HFF-Myc (cell line): ENCODE measurements around the gene BCORL1.

ENCODE experiments used
- DNase-seq: peaks from one replicate; pipeline ENCODE4 v3.0.0-alpha.2; 2011; ENCODE audit warnings: low read depth; ENCODE audit errors: extremely low read depth
- H3K4me3 ChIP-seq: replicated peaks from 2 replicates; pipeline ENCODE4 v1.5.1; 2011; ENCODE audit warnings: low read depth, mild to moderate bottlenecking, control low read depth, low read length
- TF ChIP-seq, protein P1 (sequence below): IDR thresholded peaks from 2 replicates; pipeline ENCODE4 v1.5.1; 2012; ENCODE audit warnings: mild to moderate bottlenecking, low read depth, low read length, control low read depth; ENCODE audit errors: missing control alignments

Gene BCORL1

DNA sequence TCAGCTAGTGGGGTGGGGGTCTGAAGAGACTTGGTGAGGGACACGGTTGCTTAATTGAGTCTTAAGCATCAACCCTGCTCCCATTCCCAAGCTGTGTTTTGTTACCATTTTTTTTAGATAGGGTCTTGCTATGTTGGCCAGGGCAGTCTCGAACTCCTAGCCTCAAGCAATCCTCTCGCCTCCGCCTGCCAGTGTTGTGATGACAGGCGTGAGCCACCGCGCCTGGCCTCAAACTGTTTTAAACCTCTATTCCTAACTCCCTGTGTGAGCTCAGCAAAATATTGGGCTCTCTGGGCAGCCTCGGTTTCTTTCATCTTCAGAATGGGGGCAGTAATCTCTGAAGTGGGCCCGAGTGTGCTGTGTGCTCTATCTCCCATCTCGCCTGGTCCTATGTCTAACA, 26.3 kb upstream of the BCORL1 start:
- no peak for DNase-seq
- H3K4me3 ChIP-seq = no peak overlapping the region
- TF ChIP-seq, protein P1, sequence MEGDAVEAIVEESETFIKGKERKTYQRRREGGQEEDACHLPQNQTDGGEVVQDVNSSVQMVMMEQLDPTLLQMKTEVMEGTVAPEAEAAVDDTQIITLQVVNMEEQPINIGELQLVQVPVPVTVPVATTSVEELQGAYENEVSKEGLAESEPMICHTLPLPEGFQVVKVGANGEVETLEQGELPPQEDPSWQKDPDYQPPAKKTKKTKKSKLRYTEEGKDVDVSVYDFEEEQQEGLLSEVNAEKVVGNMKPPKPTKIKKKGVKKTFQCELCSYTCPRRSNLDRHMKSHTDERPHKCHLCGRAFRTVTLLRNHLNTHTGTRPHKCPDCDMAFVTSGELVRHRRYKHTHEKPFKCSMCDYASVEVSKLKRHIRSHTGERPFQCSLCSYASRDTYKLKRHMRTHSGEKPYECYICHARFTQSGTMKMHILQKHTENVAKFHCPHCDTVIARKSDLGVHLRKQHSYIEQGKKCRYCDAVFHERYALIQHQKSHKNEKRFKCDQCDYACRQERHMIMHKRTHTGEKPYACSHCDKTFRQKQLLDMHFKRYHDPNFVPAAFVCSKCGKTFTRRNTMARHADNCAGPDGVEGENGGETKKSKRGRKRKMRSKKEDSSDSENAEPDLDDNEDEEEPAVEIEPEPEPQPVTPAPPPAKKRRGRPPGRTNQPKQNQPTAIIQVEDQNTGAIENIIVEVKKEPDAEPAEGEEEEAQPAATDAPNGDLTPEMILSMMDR = no peak

DNA sequence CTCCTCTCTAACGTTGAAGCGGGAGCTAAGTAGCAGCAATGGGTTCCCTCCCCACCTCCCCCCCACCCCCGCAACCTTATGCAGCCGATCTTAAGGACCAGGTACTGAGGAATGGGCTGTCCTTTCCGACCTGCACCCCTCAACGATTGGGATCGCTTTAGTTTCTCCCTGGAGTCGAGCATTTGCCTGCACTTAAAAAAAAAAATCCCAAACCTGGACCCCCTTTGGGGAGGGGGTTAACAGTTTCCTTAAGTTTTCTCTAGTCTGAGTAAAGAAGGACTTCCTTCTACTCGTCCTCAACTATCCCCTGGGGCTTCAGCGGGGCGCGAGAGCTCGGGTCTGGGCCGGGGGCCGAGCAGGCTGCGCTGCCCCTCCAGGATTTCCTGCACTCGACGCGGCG, 25.7 kb upstream of the BCORL1 start:
- H3K4me3 ChIP-seq = no peak overlapping the region; the same call in 1 of the 2 replicates
- TF ChIP-seq, protein P1 = no peak
- DNase-seq = no peak

DNA sequence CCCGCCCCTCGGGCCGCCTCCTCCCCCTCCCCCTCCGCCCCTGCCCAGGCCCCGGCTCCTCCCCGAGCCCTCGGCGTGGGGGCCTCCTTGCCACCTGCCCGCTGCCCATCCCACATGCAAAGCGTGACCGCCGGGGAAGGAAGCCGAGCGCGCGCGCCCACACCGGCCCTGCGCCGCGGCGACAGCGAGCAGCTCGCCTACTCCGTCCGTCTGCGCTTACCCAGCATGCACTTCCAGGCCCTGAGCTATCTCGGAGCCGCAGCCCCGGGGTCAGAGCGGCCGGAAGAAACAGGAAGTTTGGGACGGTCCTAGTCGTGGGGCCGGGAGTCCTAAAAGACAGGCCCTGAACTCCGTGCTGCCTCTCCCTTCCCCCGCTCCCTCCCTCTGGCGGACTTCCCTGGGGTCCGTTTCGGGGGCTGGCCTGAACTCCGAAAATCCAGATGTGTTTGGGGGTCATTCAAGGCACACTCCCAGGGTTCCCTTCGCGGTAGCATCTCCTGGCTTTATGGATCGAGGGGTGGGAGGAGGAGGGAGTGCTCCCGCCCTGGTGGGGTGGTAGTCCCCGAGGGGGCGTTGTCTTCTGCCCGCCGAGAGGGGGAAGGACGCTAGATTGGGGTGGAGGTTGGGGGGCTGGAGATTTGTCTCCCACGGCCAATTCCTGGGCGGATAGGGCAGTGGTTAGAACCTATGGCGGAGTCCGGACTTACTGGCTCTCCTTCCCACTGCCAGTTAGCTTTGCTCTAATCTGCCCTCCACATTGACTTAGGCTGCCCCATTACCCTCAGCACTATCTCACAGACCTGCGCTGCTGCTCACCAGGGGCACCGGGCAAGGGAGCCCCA, 25.0 kb upstream of the BCORL1 start:
- TF ChIP-seq, protein P1 = no peak
- no peak for DNase-seq
- peak overlapping the region; percentile 31 for H3K4me3 ChIP-seq

DNA sequence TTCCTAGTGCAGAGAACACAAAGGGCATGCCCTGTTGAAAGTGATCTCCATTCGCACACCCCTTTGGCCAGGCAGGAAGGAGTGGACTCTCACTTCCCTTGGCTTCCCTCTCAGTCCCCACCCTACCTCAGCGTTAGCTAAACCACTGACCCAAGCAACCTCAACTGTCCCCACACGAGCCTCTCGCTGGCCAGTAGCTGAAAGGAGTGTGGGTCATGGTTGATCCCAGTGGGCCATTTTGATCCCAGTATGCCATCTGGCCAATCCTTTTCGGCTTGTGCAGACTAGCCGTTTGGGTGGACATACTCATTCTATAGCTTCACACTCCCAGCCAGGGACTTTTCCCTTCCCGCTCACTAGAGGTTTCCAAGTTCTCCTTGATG, 24.4 kb upstream of the BCORL1 start:
- no peak for DNase-seq
- H3K4me3 ChIP-seq = no peak overlapping the region
- TF ChIP-seq, protein P1 = no peak

DNA sequence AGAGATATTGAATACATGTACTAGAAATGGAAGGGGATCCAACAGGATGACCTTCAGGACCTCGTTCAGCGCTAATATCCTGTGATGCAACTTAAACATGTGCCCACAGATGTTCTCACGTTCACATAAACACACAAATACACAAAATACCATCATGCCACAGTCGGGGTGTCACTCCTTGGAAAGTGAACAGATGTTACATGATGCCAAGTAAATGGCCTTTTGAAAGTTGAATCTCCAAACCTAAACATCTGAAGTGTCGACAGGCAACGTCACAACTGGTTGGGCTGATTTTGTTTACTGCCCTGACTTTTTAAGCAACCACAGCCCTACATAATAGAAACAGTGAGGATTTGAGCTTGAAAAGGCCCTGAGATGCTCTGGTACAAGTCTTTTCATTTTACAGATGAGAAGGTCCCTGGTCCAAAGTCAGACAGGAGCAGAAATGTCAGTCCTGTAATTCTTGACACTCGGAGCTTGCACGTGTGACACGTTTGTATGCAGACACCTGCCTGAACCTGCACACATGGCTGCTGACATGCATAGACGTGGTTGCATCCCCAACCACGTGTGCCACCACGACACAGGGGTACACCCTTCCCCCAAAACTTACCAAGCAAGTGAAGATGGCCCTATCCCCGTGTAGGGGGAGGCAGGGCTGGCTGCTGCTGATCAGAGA, 23.5 kb upstream of the BCORL1 start:
- DNase-seq = no peak
- no peak overlapping the region for H3K4me3 ChIP-seq
- TF ChIP-seq, protein P1 = no peak

DNA sequence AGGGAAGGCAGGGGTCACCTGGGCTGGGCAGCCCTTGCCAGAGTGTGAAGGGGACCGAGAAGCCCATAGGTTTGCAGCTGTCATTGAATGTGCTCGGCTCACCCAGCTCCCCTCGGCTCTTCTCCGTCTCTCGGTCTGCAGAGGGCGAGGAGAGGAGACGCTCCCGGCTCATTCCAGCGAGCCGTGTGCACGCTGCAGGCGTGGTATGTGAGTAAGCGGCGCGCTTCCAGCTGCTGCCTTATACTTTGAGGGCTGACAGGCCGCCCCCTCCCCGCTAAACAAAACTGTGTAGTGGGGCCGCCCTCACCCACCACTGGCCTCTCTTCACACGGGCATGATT, 23.0 kb upstream of the BCORL1 start:
- TF ChIP-seq, protein P1 = no peak
- no peak overlapping the region for H3K4me3 ChIP-seq
- DNase-seq = no peak
